GM18867 (cell line): ENCODE measurements around the gene ATP2B2.

ENCODE experiments used
- ATAC-seq: cut with Tn5 transposase; IDR thresholded peaks from one replicate; pipeline ENCODE4 v1.9.1; 2021; ENCODE audit warnings: mild to moderate bottlenecking, moderate library complexity; ENCODE audit not compliant: unreplicated experiment

The ATP2B2 gene

DNA sequence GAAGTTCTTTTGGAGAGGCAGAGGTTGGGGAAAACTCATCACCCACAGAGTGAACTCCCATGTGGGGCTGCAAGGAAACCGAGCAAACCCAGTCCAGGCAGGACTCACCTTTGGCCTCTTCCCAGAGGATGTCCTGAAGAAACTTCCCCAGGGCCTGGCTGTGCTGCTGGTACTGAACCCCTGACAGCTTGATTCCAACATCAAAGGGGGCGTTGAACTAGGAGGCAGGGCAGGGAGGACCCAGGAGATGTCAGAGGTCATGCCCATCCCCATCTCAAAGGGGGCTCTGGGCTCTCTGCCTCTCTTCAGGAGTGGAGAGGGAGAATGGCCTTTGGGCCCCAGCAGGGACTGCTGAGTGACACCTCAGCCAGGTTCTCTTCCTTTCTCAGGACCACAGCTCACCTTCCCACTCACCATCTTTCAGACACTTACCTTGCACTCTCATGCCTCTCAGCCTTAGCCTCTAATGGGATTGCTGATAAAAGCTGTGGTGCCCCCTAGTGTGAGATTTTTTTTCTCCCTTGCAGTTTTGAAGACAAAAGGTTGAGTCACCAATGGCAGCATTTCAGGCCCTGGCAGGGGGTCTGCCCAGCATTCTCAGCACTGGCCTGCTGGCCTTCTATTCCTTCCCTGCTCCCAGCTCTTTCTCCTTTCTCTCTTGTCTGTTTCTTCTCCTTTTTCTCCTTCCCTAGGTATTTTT, 218.6 kb downstream of the ATP2B2 start:
- no peak for ATAC-seq

GRCh38 chr3:10286133-10286524, 219.3 kb downstream of the ATP2B2 start:
- ATAC-seq: no peak

DNA sequence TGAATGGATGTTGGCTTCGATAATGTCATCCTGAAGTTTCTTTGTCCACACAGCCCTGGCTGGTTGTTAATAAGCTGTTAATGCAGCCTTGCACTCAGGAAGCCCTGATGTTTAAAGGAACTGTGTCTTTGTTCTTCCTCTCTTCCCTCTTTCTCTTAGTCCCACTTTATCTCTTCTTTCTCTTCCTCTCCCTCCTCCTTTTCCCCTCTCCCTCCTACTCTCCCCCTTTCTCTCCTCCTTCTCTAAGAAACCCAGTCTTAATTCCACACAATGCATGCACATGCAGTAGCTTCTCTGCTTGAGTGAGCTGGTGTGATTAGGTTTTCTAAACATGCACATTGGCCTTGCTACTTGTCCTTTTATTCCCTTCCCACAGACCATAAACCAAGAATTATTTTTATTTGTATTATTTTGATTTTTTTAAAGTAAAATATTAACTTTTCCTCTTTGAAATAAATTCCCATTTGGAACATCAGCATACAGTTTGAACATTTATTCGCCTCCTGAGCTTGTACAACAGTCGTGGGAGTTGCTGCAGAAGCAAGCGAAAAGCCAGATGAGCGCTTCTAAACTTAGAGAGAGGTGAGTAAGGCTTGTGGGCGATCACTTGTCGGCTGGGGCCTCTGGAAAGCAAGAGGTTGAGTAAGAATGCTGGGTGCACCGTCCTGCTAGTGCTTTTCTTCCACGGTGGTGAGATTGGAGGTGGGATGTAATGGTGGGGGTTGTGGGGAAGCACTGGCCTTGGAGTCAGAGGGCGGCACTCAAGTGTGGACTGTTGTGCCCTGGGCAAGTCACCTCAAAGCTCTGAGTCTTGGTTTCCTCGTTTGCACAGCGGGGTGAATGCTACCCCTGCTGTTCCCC, 219.9 kb downstream of the ATP2B2 start:
- no peak for ATAC-seq

DNA sequence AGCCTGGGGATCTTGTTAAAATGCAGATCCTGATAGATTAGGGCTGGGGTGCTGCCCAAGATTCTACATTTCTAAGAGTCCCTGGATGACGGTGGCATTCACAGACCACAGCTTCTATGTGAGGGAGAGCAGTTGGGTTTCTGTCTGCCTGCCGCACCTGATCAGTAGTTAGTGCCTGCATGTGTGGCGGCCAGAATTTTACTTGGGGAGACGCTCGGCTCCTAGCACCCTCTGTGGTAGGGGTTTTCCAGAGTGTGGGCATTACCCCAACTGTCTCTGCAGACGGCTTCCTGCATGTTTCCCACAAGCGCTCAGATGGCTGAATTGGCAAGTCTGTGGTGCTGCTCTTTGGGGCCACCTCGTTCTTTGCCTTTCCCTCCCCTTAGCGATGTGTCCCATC, 220.9 kb downstream of the ATP2B2 start:
- no peak for ATAC-seq

GRCh38 chr3:10283638-10284037, 221.7 kb downstream of the ATP2B2 start:
- ATAC-seq: no peak

DNA sequence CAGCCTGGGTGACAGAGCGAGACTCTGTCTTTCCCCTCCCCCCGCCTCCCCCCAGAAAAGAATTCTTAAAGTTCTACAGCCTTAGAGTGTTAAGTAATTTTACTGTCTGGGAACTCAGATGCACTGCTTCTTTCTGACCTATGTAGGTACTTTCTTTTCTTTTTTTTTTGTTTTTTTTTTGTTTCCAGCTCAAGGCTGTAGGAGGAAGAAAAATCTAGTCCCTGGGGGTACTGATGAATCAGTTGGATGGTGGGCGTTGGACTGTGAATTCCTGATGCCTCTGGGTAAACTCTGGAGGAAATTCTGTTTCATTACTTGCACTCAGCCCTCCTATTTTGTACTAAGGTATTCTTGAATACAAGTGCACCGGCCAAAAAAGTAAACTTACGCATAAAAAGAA, 223.4 kb downstream of the ATP2B2 start:
- no peak for ATAC-seq

DNA sequence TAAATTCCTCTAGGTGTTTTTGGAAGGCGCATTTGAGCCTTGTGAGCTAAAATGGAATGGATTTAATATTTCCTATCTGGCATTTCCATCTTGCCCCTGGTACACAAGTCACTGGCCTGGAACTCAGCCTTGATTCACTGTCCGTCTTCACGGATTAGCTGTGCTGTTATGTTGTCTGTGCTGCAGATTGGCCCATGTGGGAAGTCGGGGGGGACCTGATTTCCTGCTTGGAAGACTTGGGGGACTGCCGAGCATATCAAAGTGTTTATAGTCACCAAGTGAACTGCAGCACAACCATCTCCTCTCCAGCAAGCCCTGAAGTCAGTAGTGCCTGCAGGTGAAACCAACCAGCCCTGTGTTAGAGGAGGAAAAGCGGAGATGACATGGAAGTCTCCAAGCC, 224.8 kb downstream of the ATP2B2 start:
- ATAC-seq: no peak

DNA sequence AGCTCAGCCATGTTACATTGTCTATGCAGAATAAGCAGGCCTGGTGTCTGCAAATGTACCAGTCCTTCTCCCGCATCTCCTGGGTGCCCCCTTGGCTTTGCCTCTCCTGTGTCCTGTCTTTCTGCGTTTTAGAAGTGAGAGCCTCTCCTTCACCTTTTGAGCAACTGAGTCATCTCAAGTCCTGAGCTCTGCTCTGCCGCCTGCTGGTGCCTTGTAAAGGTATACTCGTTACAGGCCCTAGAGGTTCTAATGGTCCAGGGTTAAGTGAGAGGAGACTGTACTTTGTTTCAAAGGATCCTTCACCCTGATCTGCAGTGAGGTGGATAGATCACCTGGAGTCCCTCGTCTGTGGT, 225.2 kb downstream of the ATP2B2 start:
- no peak for ATAC-seq

- no peak for ATAC-seq
Observed at GRCh38 chr3:10279384-10280176, 225.8 kb downstream of the ATP2B2 start.

DNA sequence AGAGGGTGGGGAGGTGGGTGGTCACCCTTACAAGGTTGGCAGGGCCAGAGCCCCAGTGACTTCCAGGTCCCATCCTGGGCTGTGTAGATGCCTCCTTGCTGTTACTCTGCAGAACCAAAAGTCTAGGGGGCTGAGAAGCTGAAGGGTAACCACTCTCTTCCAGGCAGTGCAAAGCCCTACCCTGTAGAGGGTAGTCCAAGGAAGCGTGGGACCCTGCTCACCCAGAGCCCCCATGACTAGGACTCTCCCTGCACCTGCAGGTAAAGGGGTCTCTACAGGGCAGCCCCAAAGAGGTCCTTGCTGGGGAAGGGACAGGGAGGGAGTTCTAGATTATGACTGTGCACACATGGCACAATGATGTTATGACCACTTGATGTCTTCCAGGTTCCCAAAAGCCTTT, 226.9 kb downstream of the ATP2B2 start:
- ATAC-seq: no peak

- ATAC-seq: no peak
Observed at GRCh38 chr3:10277115-10277625, 228.2 kb downstream of the ATP2B2 start.

DNA sequence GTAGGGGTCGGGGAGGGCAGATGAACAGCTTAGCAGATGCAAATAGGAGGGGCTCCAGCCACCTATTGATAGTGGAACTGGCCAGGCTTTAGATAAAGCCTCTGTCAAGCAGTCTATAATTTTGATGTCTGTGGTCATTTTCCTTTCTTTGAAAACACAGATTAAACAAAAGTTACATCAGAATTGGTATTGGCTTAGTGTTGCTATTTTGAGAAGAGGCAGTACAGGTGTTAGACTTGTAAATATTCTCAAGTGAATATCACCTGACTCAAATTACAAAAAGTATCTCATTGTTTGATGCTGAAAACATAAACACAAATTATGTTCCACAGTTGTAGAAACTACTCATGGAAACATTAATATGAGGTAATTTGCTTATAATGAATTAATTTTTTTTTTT, 230.8 kb downstream of the ATP2B2 start:
- no peak for ATAC-seq
